Small intestine (tissue), 7 donors: ENCODE results near the gene ZSWIM6. TPM values are rescaled to one million over a fixed set of nuclear protein-coding genes. Genes with fewer than 3 reads are reported as not detected.

Experiments
- DNase-seq, 2 donors: peaks; one replicate each; pipeline versions ENCODE4 v3.0.0 to v3.0.0-alpha.2; 2013
- FAIRE-seq: peaks from 2 replicates; lab custom pipeline; 2012; peaks lifted over from hg19 to GRCh38; lab: Jason Lieb, UNC
- H3K27ac ChIP-seq, 3 donors: one replicate each; pipeline ENCODE4 v1.5.1; 2013; ENCODE audit warnings: low read length in 2 of 3, mild to moderate bottlenecking in 2 of 3, control low read depth in 1 of 3, inconsistent platforms in 1 of 3, low read depth in 1 of 3, moderate library complexity in 1 of 3
- H3K27me3 ChIP-seq, 3 donors: one replicate each; pipeline ENCODE4 v1.6.1; 2013; ENCODE audit warnings: low read length in 3 of 3, inconsistent platforms in 1 of 3; ENCODE audit not compliant: control insufficient read depth in 3 of 3, insufficient read depth in 3 of 3
- H3K36me3 ChIP-seq, 3 donors: one replicate each; pipeline ENCODE4 v1.6.1; 2013; ENCODE audit warnings: low read length in 3 of 3, inconsistent platforms in 1 of 3, low read depth in 1 of 3, mild to moderate bottlenecking in 1 of 3, moderate library complexity in 1 of 3; ENCODE audit not compliant: control insufficient read depth in 3 of 3, insufficient read depth in 2 of 3
- H3K4me1 ChIP-seq, 3 donors: one replicate each; pipeline ENCODE4 v1.6.1; 2013; ENCODE audit warnings: low read length in 2 of 3, inconsistent platforms in 1 of 3, low read depth in 1 of 3, mild to moderate bottlenecking in 1 of 3, moderate library complexity in 1 of 3; ENCODE audit not compliant: control insufficient read depth in 3 of 3, insufficient read depth in 2 of 3
- H3K4me3 ChIP-seq, 3 donors: one replicate each; pipeline ENCODE4 v1.5.1; 2013; ENCODE audit warnings: low read length in 3 of 3, control low read depth in 1 of 3, inconsistent platforms in 1 of 3, low read depth in 1 of 3, mild to moderate bottlenecking in 1 of 3, moderate library complexity in 1 of 3
- H3K9me3 ChIP-seq, 2 donors: one replicate each; pipeline ENCODE4 v1.6.1; 2013; ENCODE audit warnings: low read depth in 1 of 2, low read length in 1 of 2; ENCODE audit not compliant: control insufficient read depth in 2 of 2, insufficient read depth in 1 of 2
- WGBS, 3 donors: extraction: QIAGEN DNeasy Blood & Tissue Kit; methylation state at CpG; one replicate each; pipeline ENCODE4 v1.1.7; 2013; 5-methylcytosine and 5-hydroxymethylcytosine counted together
- polyA plus RNA-seq, 4 donors: library from polyadenylated mRNA; stranded (reverse) in 3 of 4; unstranded in 1 of 4; fragments of 200-250 nt in 3 of 4; fragments of 120-200 nt in 1 of 4; gene quantifications; one replicate each; pipeline versions ENCODE4 v1.2.1 to v1.2.3, GENCODE V29; 2013
- donor health status: healthy with polysubstance abuse.
- donor health status: control.
- donor health status: control.
- donor health status: Bipolar disorder and iron deficiency.
- donor health status: healthy.

The ZSWIM6 gene
- polyA plus RNA-seq, 4 donors: 3.2 to 14.6 (median 4.2) TPM

GRCh38 chr5:61370506-61370905 is 38.4 kb downstream of the ZSWIM6 start:
- H3K4me3 ChIP-seq: no peak overlapping the region
- H3K27ac ChIP-seq: peak overlapping the region in 1 of 3 donors; percentile 44
- peaks cover 0 to 6% (median 0%) of the 10 kb centered on the region in 3 donors for H3K36me3 ChIP-seq
- no peaks in the 10 kb centered on the region for H3K9me3 ChIP-seq
- H3K27me3 ChIP-seq: no peaks in the 10 kb centered on the region
- DNase-seq (peak; percentile 70 to 82), FAIRE-seq (no peak)
- 19 to 57% (median 41%) methylated on average over 2 of the region's 2 CpGs for WGBS, 3 donors
- peaks cover 0 to 8% (median 2%) of the 10 kb centered on the region in 3 donors for H3K4me1 ChIP-seq

DNA sequence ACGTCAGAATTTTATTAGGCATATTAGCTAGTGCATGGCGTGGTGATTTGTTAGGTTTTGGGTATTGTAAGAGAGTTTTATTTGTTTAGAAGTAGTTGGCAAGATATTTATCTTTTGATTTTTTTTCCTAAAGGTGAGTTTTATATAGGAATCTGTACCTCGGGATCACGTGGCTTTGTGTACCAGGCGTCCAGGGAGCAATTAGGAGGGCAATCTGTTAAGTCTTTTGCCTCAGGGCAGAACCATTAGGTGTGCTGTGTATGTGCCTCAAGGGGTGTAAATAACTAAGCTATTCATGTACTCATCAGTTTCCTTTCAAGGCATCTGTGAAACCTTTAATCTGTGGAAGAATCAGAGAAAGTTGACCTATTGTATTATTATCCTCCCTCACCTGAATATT is 39.4 kb downstream of the ZSWIM6 start:
- no peak overlapping the region for H3K4me3 ChIP-seq
- FAIRE-seq (no peak), DNase-seq (no peak)
- H3K27ac ChIP-seq: peak overlapping the region in 1 of 3 donors; percentile 44
- H3K4me1 ChIP-seq: peaks cover 0 to 8% (median 2%) of the 10 kb centered on the region in 3 donors
- no peaks in the 10 kb centered on the region for H3K27me3 ChIP-seq
- H3K36me3 ChIP-seq: peaks cover 0 to 3% (median 0%) of the 10 kb centered on the region in 3 donors
- WGBS, 3 donors: 58 to 72% (median 64%) methylated on average over 5 of the region's 5 CpGs
- no peaks in the 10 kb centered on the region for H3K9me3 ChIP-seq

DNA sequence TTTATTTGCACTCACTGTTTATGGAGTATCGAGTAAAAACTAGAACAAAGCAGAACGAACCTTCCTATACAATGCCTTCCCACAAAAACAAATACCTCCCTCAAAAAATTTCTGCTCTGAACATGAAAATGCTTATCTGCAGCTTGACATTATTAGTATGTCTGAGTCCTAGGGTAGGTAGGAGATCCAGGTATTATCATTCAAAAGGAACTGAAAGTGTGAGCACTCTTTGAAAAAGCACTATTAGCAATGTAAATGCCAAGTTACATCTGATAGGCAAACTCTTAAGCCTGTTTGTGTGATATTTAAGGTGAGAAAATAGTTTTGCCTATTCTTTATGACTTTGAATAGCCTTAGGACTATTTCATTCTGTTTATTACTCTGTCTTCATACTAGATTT is 47.6 kb downstream of the ZSWIM6 start:
- Histone ChIP-seq H3K4me3 (no peak overlapping the region), H3K4me1 (no peaks in the 10 kb centered on the region), H3K27ac (no peak overlapping the region), H3K27me3 (no peaks in the 10 kb centered on the region), H3K9me3 (no peaks in the 10 kb centered on the region), H3K36me3 (peaks cover 0 to 3% (median 0%) of the 10 kb centered on the region in 3 donors)
- FAIRE-seq (no peak), DNase-seq (no peak)
- 81 to 90% (median 88%) methylated on average over 2 of the region's 2 CpGs for WGBS, 3 donors

DNA sequence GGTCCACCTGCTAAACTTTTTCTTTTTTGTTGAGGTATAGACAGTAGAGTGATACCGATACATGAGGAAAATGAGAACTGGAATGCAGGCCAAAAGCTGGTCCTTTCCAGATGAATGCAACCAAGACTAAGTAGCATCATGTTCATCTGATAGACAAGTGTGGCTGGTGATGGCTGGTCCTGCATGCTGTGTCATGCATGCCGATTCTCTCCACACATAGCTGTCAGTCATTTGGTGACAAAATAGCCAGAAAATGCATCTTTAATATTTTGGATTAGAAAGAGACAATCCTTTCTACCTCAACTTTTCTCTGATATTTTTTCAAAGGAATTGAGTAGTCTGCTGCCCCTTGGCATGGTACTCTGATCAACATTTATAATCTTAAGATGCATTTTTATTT is 49.9 kb downstream of the ZSWIM6 start:
- Histone ChIP-seq H3K36me3 (no peaks in the 10 kb centered on the region), H3K4me1 (peaks cover 0 to 10% (median 5%) of the 10 kb centered on the region in 3 donors), H3K4me3 (no peak overlapping the region), H3K9me3 (no peaks in the 10 kb centered on the region), H3K27ac (no peak overlapping the region), H3K27me3 (no peaks in the 10 kb centered on the region)
- FAIRE-seq (no peak), DNase-seq (no peak)
- WGBS, 3 donors: 96 to 98% (median 96%) methylated on average over 2 of the region's 2 CpGs

GRCh38 chr5:61385627-61386026 is 53.6 kb downstream of the ZSWIM6 start:
- DNase-seq (no peak), FAIRE-seq (no peak)
- 93 to 95% (median 94%) methylated on average over 3 of the region's 3 CpGs for whole genome bisulfite sequencing, 3 donors
- H3K4me3 ChIP-seq: no peak overlapping the region
- H3K9me3 ChIP-seq: no peaks in the 10 kb centered on the region
- peaks cover 0 to 14% (median 5%) of the 10 kb centered on the region in 3 donors for H3K4me1 ChIP-seq
- no peak overlapping the region for H3K27ac ChIP-seq
- peaks cover 0 to under 1% (median 0%) of the 10 kb centered on the region in 3 donors for H3K36me3 ChIP-seq
- H3K27me3 ChIP-seq: no peaks in the 10 kb centered on the region

DNA sequence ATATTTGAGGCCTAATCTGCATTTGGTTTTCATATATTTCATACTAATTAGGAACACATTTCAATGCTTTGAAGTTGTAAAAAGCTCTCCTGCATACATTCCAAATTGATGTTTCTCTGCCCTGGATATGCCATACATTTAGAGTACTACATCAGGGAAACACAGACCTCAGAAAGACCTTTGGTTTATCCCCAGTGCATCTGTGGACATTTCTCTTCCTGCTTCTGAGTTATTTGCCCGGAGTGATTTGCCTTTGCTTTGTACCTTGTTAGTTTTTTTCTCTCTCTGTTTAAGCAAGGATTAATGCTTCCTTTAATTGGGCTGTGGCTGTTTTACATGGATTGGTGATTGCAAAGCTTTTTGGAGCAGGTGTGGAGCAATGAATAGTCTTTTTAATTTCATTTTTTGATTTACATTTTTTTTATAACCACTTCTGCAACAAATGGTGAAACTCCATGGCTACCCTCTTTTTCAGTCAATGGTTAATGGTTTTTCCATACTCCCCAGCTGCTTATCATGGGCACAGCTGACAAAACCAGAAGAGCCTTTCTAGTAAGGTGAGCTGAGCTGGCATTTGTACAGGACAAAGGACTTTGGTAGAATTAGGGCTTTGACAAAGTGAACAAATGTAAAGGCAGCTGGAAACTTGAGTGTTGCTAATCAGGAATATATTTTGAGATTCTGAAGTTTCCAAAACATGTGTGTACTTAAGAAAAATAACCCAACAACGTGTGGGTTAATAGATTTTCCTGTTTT is 54.2 kb downstream of the ZSWIM6 start:
- DNase-seq (peak; percentile 30 to 48), FAIRE-seq (no peak)
- no peaks in the 10 kb centered on the region for H3K27me3 ChIP-seq
- H3K4me3 ChIP-seq: no peak overlapping the region
- H3K4me1 ChIP-seq: peaks cover 0 to 14% (median 5%) of the 10 kb centered on the region in 3 donors
- no peaks in the 10 kb centered on the region for H3K9me3 ChIP-seq
- H3K27ac ChIP-seq: no peak overlapping the region
- peaks cover 0 to 6% (median 0%) of the 10 kb centered on the region in 3 donors for H3K36me3 ChIP-seq
- WGBS, 3 donors: 12 to 41% (median 25%) methylated on average over 2 of the region's 2 CpGs

GRCh38 chr5:61389609-61390008 is 57.6 kb downstream of the ZSWIM6 start:
- no peak overlapping the region for H3K4me3 ChIP-seq
- 65 to 86% (median 84%) methylated on average over 3 of the region's 3 CpGs for WGBS, 3 donors
- FAIRE-seq (no peak), DNase-seq (no peak)
- H3K4me1 ChIP-seq: peaks cover 0 to 14% (median 5%) of the 10 kb centered on the region in 3 donors
- H3K9me3 ChIP-seq: no peaks in the 10 kb centered on the region
- H3K27me3 ChIP-seq: no peaks in the 10 kb centered on the region
- H3K36me3 ChIP-seq: peaks cover 0 to 18% (median 0%) of the 10 kb centered on the region in 3 donors
- no peak overlapping the region for H3K27ac ChIP-seq

DNA sequence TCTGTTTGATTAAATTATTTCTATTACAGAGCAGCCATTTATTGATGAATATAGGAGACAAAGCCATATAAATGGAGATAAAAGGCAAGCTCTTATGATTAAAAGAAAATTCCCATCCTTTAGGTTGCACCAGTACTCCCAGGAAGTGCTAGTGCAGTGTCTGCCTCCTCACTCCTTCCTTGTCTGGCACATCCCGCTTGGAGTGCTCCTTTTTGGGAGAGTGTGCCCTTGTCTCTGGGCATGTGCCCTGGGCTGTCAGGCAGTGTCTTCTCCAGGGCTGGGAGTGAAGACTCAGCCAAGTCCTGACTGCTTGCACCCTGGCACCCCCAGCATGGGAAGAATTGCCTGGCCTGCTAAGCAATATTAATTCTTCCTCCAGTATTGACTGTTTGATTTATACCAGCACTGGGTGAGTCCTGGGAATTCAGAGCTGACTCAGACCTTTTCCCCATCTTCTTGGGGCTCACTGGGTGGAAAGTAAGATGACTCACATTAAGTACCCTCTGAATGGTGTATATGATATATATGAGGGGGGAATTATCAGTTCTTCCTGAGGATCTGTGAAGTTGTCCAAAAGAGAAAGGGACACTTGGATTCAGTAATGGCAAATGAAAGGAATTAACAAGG is 62.1 kb downstream of the ZSWIM6 start:
- Histone ChIP-seq H3K4me1 (no peaks in the 10 kb centered on the region), H3K27me3 (no peaks in the 10 kb centered on the region), H3K36me3 (peaks cover 0 to 18% (median 0%) of the 10 kb centered on the region in 3 donors), H3K9me3 (peaks cover 0 to 6% of the 10 kb centered on the region in 2 donors), H3K27ac (no peak overlapping the region), H3K4me3 (no peak overlapping the region)
- no peak for DNase-seq
- no peak for FAIRE-seq
- WGBS, 3 donors: 88 to 100% (median 97%) methylated on average over 1 of the region's 1 CpG
